ENCODE measurements around the gene EBF4. TPM values are rescaled to one million over a fixed set of nuclear protein-coding genes. Genes with fewer than 3 reads are reported as not detected.

The EBF4 gene
- total RNA-seq, 1 donor: 0.09 TPM

GRCh38 chr20:2799271-2799670 lies 106.7 kb downstream of the EBF4 start:
- TF ChIP-seq, protein P1, sequence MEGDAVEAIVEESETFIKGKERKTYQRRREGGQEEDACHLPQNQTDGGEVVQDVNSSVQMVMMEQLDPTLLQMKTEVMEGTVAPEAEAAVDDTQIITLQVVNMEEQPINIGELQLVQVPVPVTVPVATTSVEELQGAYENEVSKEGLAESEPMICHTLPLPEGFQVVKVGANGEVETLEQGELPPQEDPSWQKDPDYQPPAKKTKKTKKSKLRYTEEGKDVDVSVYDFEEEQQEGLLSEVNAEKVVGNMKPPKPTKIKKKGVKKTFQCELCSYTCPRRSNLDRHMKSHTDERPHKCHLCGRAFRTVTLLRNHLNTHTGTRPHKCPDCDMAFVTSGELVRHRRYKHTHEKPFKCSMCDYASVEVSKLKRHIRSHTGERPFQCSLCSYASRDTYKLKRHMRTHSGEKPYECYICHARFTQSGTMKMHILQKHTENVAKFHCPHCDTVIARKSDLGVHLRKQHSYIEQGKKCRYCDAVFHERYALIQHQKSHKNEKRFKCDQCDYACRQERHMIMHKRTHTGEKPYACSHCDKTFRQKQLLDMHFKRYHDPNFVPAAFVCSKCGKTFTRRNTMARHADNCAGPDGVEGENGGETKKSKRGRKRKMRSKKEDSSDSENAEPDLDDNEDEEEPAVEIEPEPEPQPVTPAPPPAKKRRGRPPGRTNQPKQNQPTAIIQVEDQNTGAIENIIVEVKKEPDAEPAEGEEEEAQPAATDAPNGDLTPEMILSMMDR (IDR thresholded peaks at IDR 0.05; ENCODE audit: insufficient read depth, low read length): no peak
- no peak for DNase-seq (ENCODE audit: low read depth)
- no peak overlapping the region for H3K4me3 ChIP-seq (ENCODE audit: low read depth, low read length)

GRCh38 chr20:2799688-2800520 lies 107.3 kb downstream of the EBF4 start:
- peak; percentile 41 for DNase-seq (ENCODE audit: low read depth)
- TF ChIP-seq, protein P1 (IDR thresholded peaks at IDR 0.05; ENCODE audit: insufficient read depth, low read length): no peak
- peak overlapping the region; percentile 51 for H3K4me3 ChIP-seq (ENCODE audit: low read depth, low read length)

DNA sequence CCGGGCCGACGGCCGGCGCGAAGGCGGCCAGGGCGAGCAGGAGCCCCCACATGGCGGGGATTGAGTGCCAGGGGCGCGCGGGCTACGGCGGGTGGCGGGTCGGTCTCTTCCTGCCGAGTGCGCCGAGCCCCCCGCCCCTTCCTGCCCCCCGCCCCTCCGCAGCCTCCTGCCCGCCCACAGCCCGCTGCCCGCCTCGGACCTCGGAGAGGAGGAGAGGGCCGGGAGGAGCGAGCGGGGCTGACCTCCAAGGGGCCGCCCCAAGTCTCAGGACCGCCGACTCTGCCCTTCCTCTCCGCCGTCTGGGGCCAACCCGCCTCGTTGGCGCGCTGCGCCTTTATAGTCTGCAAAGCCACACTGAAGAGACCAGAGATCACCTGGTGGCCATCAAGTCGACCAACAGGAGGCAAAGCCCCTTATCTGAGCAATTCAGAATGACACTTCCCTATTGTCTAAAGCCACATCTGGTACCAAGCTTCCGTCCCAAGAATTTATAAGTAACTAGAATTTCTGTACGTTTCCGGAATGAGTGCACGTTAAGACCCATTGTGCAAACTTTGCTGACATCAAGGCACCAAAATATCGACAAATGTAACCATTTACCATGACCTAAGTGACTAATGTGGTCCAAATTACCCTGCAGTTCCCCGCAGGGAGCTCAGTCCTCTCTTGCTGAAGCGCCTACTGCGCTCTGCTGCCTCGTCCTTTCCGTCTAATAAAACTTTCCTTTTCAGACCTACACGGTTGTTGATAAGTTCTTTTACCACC lies 108.1 kb downstream of the EBF4 start, which contains the start of gene CPXM1:
CPXM1 (minus strand) TSS at position 107 of the 765 bp plus-strand sequence; CDS start at position 52, 55 bp downstream.
- TF ChIP-seq, protein P1 (IDR thresholded peaks at IDR 0.05; ENCODE audit: insufficient read depth, low read length): no peak
- DNase-seq (ENCODE audit: low read depth): no peak
- H3K4me3 ChIP-seq (ENCODE audit: low read depth, low read length): peak within 1 kb of the TSS; percentile 51

DNA sequence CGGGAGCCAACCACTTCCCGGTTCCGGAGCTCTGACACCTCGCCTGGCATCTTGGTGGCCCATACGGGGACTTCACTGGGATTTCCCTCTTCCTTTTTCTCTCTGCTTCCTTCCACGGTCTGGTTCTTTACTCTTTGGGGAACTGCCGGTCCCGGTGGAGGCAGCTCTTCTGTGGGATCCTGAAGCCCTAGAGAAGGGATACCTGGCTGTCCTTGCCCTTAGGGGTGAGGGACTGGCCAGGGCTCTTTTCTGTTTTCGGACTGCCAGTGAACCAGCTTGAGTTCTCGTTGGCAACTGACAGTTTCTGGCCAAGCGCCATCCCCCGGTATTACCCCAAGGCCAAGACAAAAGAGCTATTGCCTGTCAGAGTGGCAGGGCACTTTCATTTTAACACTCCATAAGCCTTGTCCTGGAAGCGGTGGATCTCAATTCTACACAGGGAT lies 108.7 kb downstream of the EBF4 start:
- no peak overlapping the region for H3K4me3 ChIP-seq (ENCODE audit: low read depth, low read length)
- no peak for DNase-seq (ENCODE audit: low read depth)
- TF ChIP-seq, protein P1 (IDR thresholded peaks at IDR 0.05; ENCODE audit: insufficient read depth, low read length): no peak

GRCh38 chr20:2804041-2804828 lies 111.7 kb downstream of the EBF4 start:
- TF ChIP-seq, protein P1 (IDR thresholded peaks at IDR 0.05; ENCODE audit: insufficient read depth, low read length): no peak
- no peak overlapping the region for H3K4me3 ChIP-seq (ENCODE audit: low read depth, low read length)
- DNase-seq (ENCODE audit: low read depth): no peak

All from fibroblast of the aortic adventitia (primary cell).